Stimulated activated CD4-positive, alpha-beta T cell treated with anti-CD3 and anti-CD28 coated beads, Interleukin-2, amount 100 ng/mL, for 24 hours (primary cell): Measurements from ENCODE around the gene DOK5.
"Not testable (repeated sequence)": the region's sequence is repeated elsewhere in the genome, so short reads cannot be mapped to it uniquely, and the experiment has no call there.

ENCODE experiments used
- DNase-seq, 2 donors: peaks; one replicate each; pipeline ENCODE4 v3.0.0-alpha.2; 2020

The DOK5 gene

DNA sequence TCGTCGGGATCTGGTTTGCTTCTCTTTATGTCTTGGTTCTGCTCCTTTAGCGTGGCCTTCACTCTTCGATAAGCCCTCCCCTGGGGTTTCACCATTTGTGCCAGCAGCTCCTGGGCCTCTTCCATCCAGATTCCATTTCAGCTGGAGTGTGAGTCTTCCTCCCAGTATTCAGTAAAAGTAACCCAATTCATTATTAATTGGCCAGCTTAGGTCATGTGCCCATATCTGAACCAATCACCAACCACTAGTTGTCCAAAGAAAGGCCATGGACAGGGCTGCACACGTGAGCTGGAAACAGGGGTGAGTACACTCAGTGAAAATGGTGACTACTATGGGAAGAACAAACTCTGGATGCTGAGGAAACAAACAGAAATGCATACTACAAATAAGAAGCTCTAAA is 2.8 kb upstream of the DOK5 start:
- DNase-seq: no peak

DNA sequence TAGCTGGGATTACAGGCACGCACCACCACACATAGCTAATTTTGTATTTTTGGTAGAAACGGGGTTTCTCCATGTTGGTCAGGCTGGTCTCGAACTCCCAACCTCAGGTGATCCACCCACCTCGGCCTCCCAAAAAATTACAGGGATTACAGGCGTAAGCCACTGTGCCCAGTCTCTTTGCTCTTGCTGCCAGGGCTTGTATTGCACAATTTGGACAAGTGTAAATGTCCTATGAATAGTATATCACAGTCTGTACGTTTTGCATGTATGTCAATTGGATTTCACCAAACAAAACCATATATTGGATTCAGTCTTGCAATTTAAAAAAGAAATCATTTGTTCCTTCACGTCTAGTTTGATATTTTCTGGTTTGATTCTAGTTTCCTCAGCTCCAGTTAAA is 2.1 kb upstream of the DOK5 start:
- no peak for DNase-seq

DNA sequence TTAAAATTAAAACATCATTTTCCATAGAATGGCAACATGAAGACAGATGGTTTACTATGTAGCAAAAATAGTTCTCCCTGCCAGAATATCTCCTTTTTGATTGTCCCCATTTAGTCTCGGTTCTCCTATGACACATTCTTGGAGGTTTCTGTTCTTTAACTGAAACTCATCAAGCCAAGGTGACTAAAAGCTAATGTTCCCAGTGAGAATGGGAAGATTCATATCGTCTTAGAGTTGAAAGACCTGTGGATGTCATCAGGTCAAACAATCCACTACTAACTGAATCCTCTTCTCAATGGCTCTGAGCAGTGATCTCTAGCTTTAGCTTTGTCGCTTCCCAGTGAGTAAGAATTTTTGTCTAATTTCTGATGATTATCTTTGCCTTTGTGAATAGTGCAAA is 1.3 kb upstream of the DOK5 start:
- DNase-seq: no peak

GRCh38 chr20:54474866-54475265 is 527 bp upstream of the DOK5 start:
- DNase-seq: no peak

DNA sequence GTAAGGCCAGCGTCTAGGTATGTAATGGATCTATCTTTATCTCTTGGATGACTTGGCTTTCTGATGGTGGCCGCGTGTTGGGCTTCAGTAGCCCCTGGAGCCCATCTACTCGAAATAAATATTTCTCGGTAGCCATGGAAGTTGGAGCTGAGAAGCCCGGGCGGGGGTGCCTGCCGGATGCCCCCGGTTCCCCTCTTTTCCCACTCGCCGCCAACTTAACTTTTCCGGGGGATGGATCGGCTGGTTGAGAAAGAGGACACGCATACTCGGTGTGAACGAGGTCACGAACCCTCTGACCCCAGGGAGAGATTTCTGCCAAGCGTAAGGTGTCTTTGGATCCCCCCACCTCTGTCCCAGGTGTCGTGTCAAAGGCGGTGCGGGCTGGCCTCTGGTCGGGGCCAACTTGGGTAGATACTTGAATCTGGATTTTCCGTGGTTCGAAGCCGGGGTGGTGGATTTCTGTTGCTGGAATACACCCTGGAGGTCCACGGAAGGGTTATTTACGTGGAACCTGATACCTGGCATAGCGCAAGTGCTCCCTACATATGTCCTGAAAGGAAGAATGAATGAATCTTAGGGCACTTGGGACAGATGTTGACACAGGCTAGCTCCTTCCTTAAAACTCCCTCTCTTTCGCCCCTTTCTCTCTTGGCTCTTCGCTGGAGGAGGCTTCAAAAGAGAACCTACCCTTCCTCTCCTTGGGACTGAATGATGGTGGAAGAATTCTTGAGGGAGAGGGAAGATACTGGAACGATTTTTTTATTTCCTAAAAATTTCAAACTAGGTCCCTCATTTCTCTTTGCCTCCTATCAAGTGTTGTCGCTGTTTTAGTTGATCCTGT is 996 bp downstream of the DOK5 start:
- no peak for DNase-seq

- DNase-seq: no peak
Measured at GRCh38 chr20:54477191-54477955, 2.0 kb downstream of the DOK5 start.

GRCh38 chr20:54479138-54479906 is 3.9 kb downstream of the DOK5 start:
- DNase-seq: no peak

DNA sequence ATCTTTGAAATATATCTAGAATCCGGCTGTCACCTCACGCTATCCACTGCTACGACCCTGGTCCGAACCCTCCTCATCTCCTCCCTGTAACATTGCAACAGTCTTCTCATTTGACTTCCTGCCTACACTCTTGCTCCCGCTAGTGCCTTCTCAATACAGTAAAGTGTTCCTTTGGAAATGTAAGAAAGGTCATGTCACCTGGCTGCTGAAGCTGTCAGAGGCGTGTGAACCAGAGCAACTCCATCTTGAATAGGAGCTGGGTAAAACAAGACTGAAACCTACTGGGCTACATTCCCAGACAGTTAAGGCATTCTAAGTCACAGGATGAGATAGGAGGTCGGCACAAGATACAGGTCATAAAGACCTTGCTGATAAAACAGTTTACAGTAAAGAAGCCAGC is 4.5 kb downstream of the DOK5 start:
- not testable (repeated sequence) for DNase-seq

- DNase-seq: no peak
Measured at GRCh38 chr20:54481442-54481841, 6.0 kb downstream of the DOK5 start.

DNA sequence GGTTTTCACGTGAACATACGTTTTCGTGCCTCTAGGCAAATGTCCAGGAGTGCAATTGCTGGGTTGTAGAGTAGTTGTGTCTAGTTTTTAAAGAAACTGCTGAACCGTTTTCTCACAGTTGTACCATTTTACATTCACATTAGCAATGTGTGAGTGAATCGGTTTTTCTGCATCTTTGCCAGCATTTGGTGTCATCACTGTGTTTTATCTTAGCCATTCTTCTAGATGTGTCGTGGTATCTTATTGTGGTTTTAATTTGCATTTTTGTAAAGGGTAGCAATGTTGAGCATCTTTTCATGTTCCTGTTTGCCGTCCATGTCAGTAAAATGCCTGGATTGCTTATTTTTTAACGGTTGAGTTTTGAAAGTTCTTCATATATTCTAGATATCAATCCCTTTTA is 10.2 kb downstream of the DOK5 start:
- no peak for DNase-seq

GRCh38 chr20:54486585-54486984 is 11.2 kb downstream of the DOK5 start:
- no peak for DNase-seq

GRCh38 chr20:54488442-54488841 is 13.0 kb downstream of the DOK5 start:
- DNase-seq: no peak

GRCh38 chr20:54491506-54491905 is 16.1 kb downstream of the DOK5 start:
- no peak for DNase-seq

GRCh38 chr20:54494303-54495006 is 19.1 kb downstream of the DOK5 start:
- no peak for DNase-seq

DNA sequence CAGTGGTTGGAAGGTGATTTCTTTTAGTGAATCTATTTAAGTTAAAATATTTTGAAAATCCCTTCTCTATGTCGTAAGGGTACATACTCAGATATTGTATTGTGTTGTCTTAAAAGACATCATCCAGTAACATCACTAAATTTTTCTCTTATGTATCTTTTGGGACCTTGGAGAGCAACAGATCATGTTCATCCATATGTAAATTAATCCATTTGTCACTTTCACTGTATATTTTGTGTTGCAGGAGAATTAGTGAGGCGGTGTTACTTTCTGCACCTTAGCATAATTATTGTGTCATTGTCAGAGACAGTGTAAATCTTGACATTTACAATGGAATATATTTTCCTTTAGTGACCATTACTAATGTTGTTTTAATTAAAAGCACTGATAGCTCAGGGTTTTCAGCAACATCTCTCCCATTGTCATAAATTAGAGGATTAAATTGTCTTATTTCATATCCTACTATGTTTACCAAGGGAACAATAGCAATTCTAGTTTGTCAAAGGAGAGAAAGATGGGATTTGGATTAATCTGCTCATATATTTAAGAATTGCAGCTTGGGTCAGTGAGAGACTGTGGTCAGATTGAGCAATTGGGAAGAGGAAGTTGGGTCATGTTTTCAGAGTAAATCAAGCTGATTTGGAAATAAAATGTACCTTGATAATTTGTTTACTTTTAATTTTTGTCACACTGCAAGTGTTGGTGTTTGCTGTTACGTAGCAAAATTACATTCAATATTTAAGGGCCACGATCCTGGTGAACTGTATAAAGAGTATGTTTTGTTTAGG is 22.7 kb downstream of the DOK5 start:
- no peak for DNase-seq

GRCh38 chr20:54499111-54499510 is 23.7 kb downstream of the DOK5 start:
- no peak for DNase-seq

GRCh38 chr20:54502179-54502578 is 26.8 kb downstream of the DOK5 start:
- no peak for DNase-seq

- DNase-seq: no peak
Measured at GRCh38 chr20:54506643-54507042, 31.2 kb downstream of the DOK5 start.

- no peak for DNase-seq
Measured at GRCh38 chr20:54510541-54511129, 35.2 kb downstream of the DOK5 start.

GRCh38 chr20:54512694-54513093 is 37.3 kb downstream of the DOK5 start:
- DNase-seq: no peak

GRCh38 chr20:54514028-54514607 is 38.7 kb downstream of the DOK5 start:
- DNase-seq: no peak
